ENCODE data around the gene CENPK.

DNA sequence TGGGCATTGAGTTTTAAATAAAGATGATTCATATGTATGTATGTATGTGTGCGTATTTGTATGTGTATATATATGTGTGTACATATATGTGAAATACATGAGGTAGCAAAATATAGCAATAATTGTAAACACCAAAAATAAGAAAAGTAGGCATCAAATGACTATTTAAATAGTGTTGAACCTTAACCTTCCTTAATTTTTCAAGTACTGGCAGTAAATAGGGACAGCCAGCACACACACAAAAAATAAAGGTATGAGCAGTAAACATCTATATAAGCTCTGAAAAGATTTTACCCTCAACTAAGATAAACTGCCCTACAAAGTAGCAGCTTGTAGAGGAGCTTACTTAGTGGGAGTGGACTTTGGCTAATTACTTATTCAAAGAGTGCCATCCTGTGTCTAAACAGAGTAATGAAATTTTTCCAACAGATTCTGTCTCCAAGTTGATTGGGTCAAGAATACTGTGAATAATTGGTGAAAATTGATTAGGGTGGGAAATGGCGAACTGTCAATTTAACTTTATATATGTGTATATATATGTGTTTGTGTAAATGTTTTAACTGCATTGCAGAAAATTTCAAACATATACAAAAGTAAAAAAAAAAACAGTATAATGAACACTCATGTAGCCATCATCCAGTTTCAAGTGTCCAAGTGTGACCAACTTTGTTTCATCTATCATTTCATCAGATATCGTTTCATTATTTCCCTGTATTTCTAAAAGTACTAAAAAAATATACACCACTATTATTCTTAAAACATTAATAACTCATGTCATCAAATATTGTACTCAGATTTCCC, 79.2 kb downstream of the CENPK start:
- TF ChIP-seq EP300 (IDR thresholded peaks at IDR 0.05) (no peak), POLR2A (IDR thresholded peaks at IDR 0.05) (no peak), POLR2AphosphoS5 (IDR thresholded peaks at IDR 0.05) (no peak)
- TF ChIP-seq, protein P1, sequence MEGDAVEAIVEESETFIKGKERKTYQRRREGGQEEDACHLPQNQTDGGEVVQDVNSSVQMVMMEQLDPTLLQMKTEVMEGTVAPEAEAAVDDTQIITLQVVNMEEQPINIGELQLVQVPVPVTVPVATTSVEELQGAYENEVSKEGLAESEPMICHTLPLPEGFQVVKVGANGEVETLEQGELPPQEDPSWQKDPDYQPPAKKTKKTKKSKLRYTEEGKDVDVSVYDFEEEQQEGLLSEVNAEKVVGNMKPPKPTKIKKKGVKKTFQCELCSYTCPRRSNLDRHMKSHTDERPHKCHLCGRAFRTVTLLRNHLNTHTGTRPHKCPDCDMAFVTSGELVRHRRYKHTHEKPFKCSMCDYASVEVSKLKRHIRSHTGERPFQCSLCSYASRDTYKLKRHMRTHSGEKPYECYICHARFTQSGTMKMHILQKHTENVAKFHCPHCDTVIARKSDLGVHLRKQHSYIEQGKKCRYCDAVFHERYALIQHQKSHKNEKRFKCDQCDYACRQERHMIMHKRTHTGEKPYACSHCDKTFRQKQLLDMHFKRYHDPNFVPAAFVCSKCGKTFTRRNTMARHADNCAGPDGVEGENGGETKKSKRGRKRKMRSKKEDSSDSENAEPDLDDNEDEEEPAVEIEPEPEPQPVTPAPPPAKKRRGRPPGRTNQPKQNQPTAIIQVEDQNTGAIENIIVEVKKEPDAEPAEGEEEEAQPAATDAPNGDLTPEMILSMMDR (IDR thresholded peaks at IDR 0.05): peak in 4 of 7 experiments; percentile 32 to 52 (median 36)

Measured in stomach (tissue), 4 donors.